Neural cell (in vitro differentiated cells): Measurements from ENCODE around the gene KIF4A. TPM values are rescaled to one million over a fixed set of nuclear protein-coding genes. Genes with fewer than 3 reads are reported as not detected.

Experiments used
- H2AFZ ChIP-seq: fragments of 200-600, 300-800 bp; sonication (generic), shearing (Covaris generic); 2 replicates; pipeline ENCODE4 v1.6.0; 2014; ENCODE audit warnings: low read depth, mild to moderate bottlenecking, antibody characterized with exemption, low read length, moderate library complexity
- H3F3A ChIP-seq: fragments of 200-600 bp; shearing (Covaris generic); 2 replicates; pipeline ENCODE4 v1.6.1; 2016; ENCODE audit warnings: mild to moderate bottlenecking, moderate library complexity, mixed read lengths, antibody characterized with exemption, low read length; ENCODE audit not compliant: insufficient read depth, poor library complexity, severe bottlenecking
- H3K27ac ChIP-seq: fragments of 200-600, 300-800 bp; sonication (generic), shearing (Covaris generic); 2 replicates; pipeline ENCODE4 v1.5.1; 2014; ENCODE audit warnings: mild to moderate bottlenecking, low read length, moderate library complexity
- H3K27me3 ChIP-seq: fragments of 300-800, 200-600 bp; sonication (generic), shearing (Covaris generic); 2 replicates; pipeline ENCODE4 v1.6.0; 2014; ENCODE audit warnings: mild to moderate bottlenecking, low read depth, low read length, moderate library complexity; ENCODE audit not compliant: insufficient read depth
- H3K36me3 ChIP-seq: fragments of 300-800, 200-600 bp; sonication (generic), shearing (Covaris generic); 2 replicates; pipeline ENCODE4 v1.5.1; 2014; ENCODE audit warnings: mild to moderate bottlenecking, antibody characterized with exemption, low read length, moderate library complexity; ENCODE audit not compliant: insufficient read depth
- H3K4me2 ChIP-seq: fragments of 300-800, 200-600 bp; sonication (generic), shearing (Covaris generic); 2 replicates; pipeline ENCODE4 v1.6.0; 2014; ENCODE audit warnings: mild to moderate bottlenecking, low read length
- H3K4me3 ChIP-seq: fragments of 300-800, 200-600 bp; sonication (generic), shearing (Covaris generic); 2 replicates; pipeline ENCODE4 v1.5.1; 2014; ENCODE audit warnings: mild to moderate bottlenecking, low read length, moderate library complexity
- H3K79me2 ChIP-seq: fragments of 200-600 bp; shearing (Covaris generic); replicated peaks from 2 replicates; pipeline ENCODE4 v1.6.0; 2014; ENCODE audit warnings: mild to moderate bottlenecking, low read length, moderate library complexity; ENCODE audit not compliant: insufficient read depth
- H3K9ac ChIP-seq: fragments of 300-800, 200-600 bp; sonication (generic), shearing (Covaris generic); 2 replicates; pipeline ENCODE4 v1.6.1; 2016; ENCODE audit warnings: mild to moderate bottlenecking, low read length, mixed read lengths
- H3K9me2 ChIP-seq: fragments of 200-600 bp; shearing (Covaris generic); 2 replicates; pipeline ENCODE4 v1.6.1; 2016; ENCODE audit warnings: mild to moderate bottlenecking, low read length, mixed read lengths; ENCODE audit not compliant: insufficient read depth
- H3K9me3 ChIP-seq: fragments of 200-600, 300-800 bp; sonication (generic), shearing (Covaris generic); 2 replicates; pipeline ENCODE4 v1.6.1; 2016; ENCODE audit warnings: mild to moderate bottlenecking, mixed run types, low read length, moderate library complexity, mixed read lengths
- H4K20me1 ChIP-seq: fragments of 200-600 bp; shearing (Covaris generic); 2 replicates; pipeline ENCODE4 v1.6.1; 2016; ENCODE audit warnings: mild to moderate bottlenecking, mixed run types; ENCODE audit not compliant: insufficient read depth
- EP300 ChIP-seq: fragments of 450-650 bp; conservative IDR thresholded peaks from 2 replicates; pipeline ENCODE4 v1.6.1; 2014; ENCODE audit warnings: antibody characterized with exemption, mild to moderate bottlenecking, moderate library complexity; ENCODE audit not compliant: poor library complexity, severe bottlenecking
- EZH2 ChIP-seq: fragments of 200-600, 300-800 bp; shearing (Covaris generic), sonication (generic); IDR thresholded peaks from 2 replicates; pipeline ENCODE4 v1.6.1; 2014; ENCODE audit warnings: antibody characterized with exemption, low read length, borderline replicate concordance, mild to moderate bottlenecking; ENCODE audit not compliant: insufficient read depth, poor library complexity, severe bottlenecking
- MXI1 ChIP-seq: fragments of 450-650 bp; conservative IDR thresholded peaks from 2 replicates; pipeline ENCODE4 v1.6.1; 2014; ENCODE audit warnings: antibody characterized with exemption, mild to moderate bottlenecking; ENCODE audit not compliant: poor library complexity, severe bottlenecking
- POLR2AphosphoS5 ChIP-seq: IDR thresholded peaks from 2 replicates; pipeline ENCODE4 v1.6.1; 2012
- RAD21 ChIP-seq: fragments of 450-650 bp; conservative IDR thresholded peaks from 2 replicates; pipeline ENCODE4 v1.6.1; 2014; ENCODE audit warnings: antibody characterized with exemption, mild to moderate bottlenecking, moderate library complexity
- SMC3 ChIP-seq: fragments of 450-650 bp; conservative IDR thresholded peaks from 2 replicates; pipeline ENCODE4 v1.6.1; 2014; ENCODE audit warnings: antibody characterized with exemption, mild to moderate bottlenecking, moderate library complexity; ENCODE audit not compliant: poor library complexity
- TAF1 ChIP-seq: IDR thresholded peaks from 2 replicates; pipeline ENCODE4 v1.6.1; 2012; ENCODE audit warnings: low read depth
- polyA plus RNA-seq: library from polyadenylated mRNA; depleted of rRNA; stranded (reverse); fragments of >200 nt; gene quantifications from 2 replicates; pipeline ENCODE4 v1.2.3, GENCODE V29; 2014
- TF ChIP-seq, protein P1 (sequence below): IDR thresholded peaks from 2 replicates; pipeline ENCODE4 v1.6.1; 2012; ENCODE audit warnings: borderline replicate concordance
- TF ChIP-seq, protein P2 (sequence below): fragments of 450-650 bp; IDR thresholded peaks from 2 replicates; pipeline ENCODE4 v1.5.1; 2014; ENCODE audit warnings: antibody characterized with exemption, mild to moderate bottlenecking, moderate library complexity; ENCODE audit not compliant: poor library complexity, severe bottlenecking

The KIF4A gene
- polyA plus RNA-seq, 1 donor from 2014 or later: 1.1 TPM

DNA sequence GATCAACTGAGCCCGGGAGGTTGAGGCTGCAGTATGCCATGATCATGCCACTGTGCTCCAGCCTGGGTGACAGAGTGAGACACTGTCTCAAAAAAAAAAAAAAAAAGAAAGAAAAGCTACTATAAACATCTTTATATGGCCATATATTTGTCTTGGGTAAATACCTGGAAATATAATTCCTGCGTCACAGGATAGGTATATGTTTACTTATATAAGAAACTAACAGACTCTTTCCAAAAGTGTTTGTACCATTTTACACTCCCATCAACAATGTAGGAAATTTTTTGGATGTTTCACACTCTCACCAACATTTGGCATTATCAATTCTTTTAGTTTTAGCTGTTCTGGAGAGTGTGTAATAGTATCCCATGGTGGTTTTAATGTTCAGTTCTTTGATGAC is 42.7 kb upstream of the KIF4A start:
- TF ChIP-seq RAD21 (no peak), MXI1 (no peak), EZH2 (no peak), POLR2AphosphoS5 (no peak), TAF1 (no peak), EP300 (no peak), SMC3 (no peak)
- TF ChIP-seq, protein P1, sequence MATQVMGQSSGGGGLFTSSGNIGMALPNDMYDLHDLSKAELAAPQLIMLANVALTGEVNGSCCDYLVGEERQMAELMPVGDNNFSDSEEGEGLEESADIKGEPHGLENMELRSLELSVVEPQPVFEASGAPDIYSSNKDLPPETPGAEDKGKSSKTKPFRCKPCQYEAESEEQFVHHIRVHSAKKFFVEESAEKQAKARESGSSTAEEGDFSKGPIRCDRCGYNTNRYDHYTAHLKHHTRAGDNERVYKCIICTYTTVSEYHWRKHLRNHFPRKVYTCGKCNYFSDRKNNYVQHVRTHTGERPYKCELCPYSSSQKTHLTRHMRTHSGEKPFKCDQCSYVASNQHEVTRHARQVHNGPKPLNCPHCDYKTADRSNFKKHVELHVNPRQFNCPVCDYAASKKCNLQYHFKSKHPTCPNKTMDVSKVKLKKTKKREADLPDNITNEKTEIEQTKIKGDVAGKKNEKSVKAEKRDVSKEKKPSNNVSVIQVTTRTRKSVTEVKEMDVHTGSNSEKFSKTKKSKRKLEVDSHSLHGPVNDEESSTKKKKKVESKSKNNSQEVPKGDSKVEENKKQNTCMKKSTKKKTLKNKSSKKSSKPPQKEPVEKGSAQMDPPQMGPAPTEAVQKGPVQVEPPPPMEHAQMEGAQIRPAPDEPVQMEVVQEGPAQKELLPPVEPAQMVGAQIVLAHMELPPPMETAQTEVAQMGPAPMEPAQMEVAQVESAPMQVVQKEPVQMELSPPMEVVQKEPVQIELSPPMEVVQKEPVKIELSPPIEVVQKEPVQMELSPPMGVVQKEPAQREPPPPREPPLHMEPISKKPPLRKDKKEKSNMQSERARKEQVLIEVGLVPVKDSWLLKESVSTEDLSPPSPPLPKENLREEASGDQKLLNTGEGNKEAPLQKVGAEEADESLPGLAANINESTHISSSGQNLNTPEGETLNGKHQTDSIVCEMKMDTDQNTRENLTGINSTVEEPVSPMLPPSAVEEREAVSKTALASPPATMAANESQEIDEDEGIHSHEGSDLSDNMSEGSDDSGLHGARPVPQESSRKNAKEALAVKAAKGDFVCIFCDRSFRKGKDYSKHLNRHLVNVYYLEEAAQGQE: no peak
- TF ChIP-seq, protein P2, sequence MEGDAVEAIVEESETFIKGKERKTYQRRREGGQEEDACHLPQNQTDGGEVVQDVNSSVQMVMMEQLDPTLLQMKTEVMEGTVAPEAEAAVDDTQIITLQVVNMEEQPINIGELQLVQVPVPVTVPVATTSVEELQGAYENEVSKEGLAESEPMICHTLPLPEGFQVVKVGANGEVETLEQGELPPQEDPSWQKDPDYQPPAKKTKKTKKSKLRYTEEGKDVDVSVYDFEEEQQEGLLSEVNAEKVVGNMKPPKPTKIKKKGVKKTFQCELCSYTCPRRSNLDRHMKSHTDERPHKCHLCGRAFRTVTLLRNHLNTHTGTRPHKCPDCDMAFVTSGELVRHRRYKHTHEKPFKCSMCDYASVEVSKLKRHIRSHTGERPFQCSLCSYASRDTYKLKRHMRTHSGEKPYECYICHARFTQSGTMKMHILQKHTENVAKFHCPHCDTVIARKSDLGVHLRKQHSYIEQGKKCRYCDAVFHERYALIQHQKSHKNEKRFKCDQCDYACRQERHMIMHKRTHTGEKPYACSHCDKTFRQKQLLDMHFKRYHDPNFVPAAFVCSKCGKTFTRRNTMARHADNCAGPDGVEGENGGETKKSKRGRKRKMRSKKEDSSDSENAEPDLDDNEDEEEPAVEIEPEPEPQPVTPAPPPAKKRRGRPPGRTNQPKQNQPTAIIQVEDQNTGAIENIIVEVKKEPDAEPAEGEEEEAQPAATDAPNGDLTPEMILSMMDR: no peak
- Histone ChIP-seq H4K20me1 (no peaks in the 10 kb centered on the region), H3K9ac (no peak overlapping the region), H3F3A (no peaks in the 10 kb centered on the region), H3K27me3 (no peaks in the 10 kb centered on the region), H3K79me2 (no peaks in the 10 kb centered on the region), H2AFZ (no peak overlapping the region), H3K36me3 (no peaks in the 10 kb centered on the region), H3K9me2 (no peaks in the 10 kb centered on the region), H3K27ac (no peak overlapping the region), H3K4me3 (no peak overlapping the region), H3K9me3 (no peaks in the 10 kb centered on the region), H3K4me2 (no peak overlapping the region)

DNA sequence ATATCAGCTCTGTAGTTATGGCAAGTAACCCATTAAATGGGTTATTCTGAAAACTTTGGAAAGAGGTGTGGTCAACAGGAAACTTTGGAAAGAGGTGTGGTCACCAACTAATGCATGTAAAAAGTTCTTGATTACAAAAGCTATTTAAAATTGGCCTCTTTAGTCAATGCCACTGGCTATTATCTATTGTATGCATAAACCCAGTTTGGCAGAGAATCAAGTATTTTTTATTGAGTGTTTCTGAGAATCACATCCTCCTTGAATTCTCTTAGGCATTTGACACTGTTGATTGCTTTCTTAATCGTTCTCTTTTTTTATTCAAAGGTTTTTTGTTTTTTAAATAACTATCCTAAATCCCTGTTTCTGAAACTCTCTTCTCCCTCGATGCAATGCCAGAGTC is 37.4 kb upstream of the KIF4A start:
- Histone ChIP-seq H3K27ac (no peak overlapping the region), H3K36me3 (no peaks in the 10 kb centered on the region)

More for the DNA sequence above, 37.4 kb upstream of the KIF4A start:
- H3K4me2 ChIP-seq: no peak overlapping the region
- TF ChIP-seq EZH2: no peak
- no peak for TF ChIP-seq POLR2AphosphoS5
- no peak for TF ChIP-seq RAD21
- TF ChIP-seq, protein P2: no peak
- no peak for TF ChIP-seq MXI1
- no peak for TF ChIP-seq EP300
- TF ChIP-seq SMC3: no peak
- no peak for TF ChIP-seq TAF1
- TF ChIP-seq, protein P1: no peak
- no peak overlapping the region for H3K4me3 ChIP-seq
- H3K9ac ChIP-seq: no peak overlapping the region
- H3K9me2 ChIP-seq: no peaks in the 10 kb centered on the region
- no peaks in the 10 kb centered on the region for H4K20me1 ChIP-seq
- H2AFZ ChIP-seq: no peak overlapping the region
- no peaks in the 10 kb centered on the region for H3K79me2 ChIP-seq
- H3K9me3 ChIP-seq: no peaks in the 10 kb centered on the region
- no peaks in the 10 kb centered on the region for H3F3A ChIP-seq
- H3K27me3 ChIP-seq: no peaks in the 10 kb centered on the region
